ENCODE measurements around the gene CDC6. TPM values are rescaled to one million over a fixed set of nuclear protein-coding genes. Genes with fewer than 3 reads are reported as not detected.
A peak's percentile ranks its signal among the peaks of the same experiment; 100 is the strongest.

CDC6 gene
- total RNA-seq, 6 experiments from 2014 or later: 16.9 to 36.0 (median 31.5) TPM

DNA sequence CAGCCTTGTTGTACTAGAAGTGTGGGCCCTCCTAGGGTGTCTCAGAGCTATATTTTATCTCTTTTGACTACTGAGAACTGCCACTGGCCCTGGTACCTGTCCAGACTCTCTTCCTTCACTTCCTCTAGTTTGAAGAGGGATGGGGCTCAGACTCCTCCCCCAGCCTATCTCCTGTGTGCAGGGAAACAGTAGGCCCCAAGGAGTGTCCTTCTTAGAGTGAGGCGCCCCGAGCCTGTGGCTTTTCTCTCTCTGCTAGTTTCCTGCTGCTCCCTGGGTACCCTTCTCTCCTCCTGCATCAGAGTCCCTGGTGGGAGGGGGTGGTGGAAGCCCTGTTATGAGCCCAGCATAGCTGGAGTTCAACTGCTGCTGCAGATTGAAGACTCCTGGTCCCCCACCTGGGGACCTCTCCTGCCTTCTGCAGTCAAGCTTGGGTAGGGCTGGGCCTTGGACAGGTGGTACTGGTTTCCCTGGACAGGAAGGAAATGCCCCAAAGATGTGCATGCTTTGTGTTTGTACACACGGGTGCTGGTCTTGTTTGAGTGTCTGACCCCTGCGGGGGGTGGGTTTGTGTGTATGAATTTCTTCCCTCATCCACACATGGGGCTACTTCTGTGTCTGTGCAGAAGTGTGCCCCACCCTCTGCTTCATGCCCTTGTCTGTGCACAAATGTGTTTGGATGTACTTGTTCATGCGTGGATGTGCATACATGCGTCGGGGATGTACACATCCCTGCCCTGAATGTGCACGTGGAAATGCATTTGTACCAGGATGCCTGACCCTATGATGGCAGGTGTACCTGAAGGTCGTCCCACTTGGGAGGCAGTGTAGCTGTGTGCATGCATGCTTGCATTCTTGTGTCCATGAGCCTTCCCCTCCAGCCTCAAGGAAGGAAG is 28.2 kb downstream of the CDC6 start:
- Mint-ChIP-seq H3K4me1 (ENCODE audit: low read depth) (peaks cover 25% of the 10 kb centered on the region), H3K27me3 (ENCODE audit: insufficient read depth) (no peaks in the 10 kb centered on the region; the same call in none of the 2 replicates), H3K36me3 (ENCODE audit: low read depth) (0 out of 2 replicates have a peak, but pooled peaks cover 8% of the 10 kb centered on the region), H3K9me3 (no peaks in the 10 kb centered on the region), H3K4me3 (peak overlapping the region; percentile 67; the same call in 1 of the 2 replicates), H3K27ac (peak overlapping the region; percentile 98)
- no peak for DNase-seq
- TF ChIP-seq, protein P1, sequence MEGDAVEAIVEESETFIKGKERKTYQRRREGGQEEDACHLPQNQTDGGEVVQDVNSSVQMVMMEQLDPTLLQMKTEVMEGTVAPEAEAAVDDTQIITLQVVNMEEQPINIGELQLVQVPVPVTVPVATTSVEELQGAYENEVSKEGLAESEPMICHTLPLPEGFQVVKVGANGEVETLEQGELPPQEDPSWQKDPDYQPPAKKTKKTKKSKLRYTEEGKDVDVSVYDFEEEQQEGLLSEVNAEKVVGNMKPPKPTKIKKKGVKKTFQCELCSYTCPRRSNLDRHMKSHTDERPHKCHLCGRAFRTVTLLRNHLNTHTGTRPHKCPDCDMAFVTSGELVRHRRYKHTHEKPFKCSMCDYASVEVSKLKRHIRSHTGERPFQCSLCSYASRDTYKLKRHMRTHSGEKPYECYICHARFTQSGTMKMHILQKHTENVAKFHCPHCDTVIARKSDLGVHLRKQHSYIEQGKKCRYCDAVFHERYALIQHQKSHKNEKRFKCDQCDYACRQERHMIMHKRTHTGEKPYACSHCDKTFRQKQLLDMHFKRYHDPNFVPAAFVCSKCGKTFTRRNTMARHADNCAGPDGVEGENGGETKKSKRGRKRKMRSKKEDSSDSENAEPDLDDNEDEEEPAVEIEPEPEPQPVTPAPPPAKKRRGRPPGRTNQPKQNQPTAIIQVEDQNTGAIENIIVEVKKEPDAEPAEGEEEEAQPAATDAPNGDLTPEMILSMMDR (IDR thresholded peaks at IDR 0.05): no peak; the same call in 1 of the 2 replicates

DNA sequence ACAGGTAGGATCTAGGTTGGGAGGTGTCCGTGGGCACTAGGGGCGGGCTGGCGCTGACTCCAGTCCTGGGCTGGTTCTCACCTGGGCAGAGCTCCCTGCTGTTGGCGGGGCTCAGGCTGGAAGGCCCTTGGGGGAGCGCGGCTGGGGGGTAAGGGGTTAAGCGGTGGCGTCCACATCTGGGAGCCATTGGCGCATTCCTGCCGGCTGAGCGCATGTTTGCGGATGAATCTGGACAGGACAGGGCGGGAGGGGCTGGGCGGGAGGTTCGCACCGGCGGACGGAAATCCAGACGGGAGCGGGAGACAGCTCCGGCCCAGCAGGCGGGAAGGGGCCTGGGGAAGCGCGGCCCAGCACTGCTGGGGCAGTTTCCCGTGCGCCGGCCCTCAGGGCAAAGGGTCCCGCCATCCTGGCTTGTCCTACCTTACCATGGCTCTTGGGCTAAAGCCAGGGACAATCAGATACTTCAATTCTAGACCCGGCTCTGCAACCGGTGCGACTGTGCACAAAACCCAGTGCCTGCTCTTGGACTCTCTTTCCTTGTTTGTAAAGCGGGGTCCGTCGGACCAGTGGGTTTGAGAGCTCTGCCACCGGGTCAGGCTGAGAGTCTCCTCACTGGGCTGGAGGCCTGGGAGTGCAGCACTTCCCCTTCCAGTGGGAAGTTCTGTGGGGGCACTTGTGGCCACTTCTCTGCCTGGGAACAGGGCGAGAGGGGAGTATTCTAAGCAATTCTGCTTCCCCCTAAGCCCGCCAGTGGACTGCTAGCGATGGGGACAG is 29.1 kb downstream of the CDC6 start:
- DNase-seq: peak; percentile 69
- Mint-ChIP-seq H3K4me1 (ENCODE audit: low read depth) (peaks cover 33% of the 10 kb centered on the region), H3K36me3 (ENCODE audit: low read depth) (0 out of 2 replicates have a peak, but pooled peaks cover 8% of the 10 kb centered on the region), H3K27me3 (ENCODE audit: insufficient read depth) (no peaks in the 10 kb centered on the region; the same call in 1 of the 2 replicates), H3K9me3 (no peaks in the 10 kb centered on the region), H3K27ac (peak overlapping the region; percentile 98), H3K4me3 (peak overlapping the region; percentile 98)
- TF ChIP-seq, protein P1 (IDR thresholded peaks at IDR 0.05): peak; percentile 11; the same call in 1 of the 2 replicates

DNA sequence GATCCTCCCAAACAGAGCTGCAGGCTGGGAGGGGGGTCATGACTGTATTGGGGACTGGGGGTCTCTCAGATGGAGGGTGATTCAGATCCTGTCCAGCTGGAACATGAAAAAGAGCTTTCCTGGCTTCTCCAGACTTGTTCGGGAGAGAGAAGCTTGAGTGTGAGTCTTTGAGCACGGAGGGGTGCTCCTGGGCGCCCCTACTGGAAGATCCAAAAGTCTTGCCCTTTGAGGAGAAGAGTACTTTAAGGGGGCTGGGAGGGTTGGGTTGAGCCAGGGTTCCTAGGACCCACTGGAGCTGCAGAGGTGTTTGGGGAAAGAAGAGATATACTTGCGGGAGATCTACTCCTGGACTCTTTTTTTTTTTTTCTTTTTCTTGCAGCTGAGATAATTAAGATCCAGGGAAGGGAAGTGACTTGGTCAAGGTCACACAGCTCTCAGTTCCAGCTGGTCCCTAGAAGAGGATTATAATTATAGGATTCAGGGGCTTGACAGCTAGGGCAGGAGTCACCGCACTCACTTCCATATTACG is 29.7 kb downstream of the CDC6 start:
- no peaks in the 10 kb centered on the region for H3K27me3 Mint-ChIP-seq (ENCODE audit: insufficient read depth)
- peaks cover 40% of the 10 kb centered on the region for H3K4me1 Mint-ChIP-seq (ENCODE audit: low read depth)
- DNase-seq: peak; percentile 72
- H3K4me3 Mint-ChIP-seq: peak overlapping the region; percentile 98
- peak overlapping the region; percentile 98 for H3K27ac Mint-ChIP-seq
- H3K36me3 Mint-ChIP-seq (ENCODE audit: low read depth): 0 out of 2 replicates have a peak, but pooled peaks cover 8% of the 10 kb centered on the region
- no peaks in the 10 kb centered on the region for H3K9me3 Mint-ChIP-seq
- TF ChIP-seq, protein P1 (IDR thresholded peaks at IDR 0.05): peak; percentile 78

DNA sequence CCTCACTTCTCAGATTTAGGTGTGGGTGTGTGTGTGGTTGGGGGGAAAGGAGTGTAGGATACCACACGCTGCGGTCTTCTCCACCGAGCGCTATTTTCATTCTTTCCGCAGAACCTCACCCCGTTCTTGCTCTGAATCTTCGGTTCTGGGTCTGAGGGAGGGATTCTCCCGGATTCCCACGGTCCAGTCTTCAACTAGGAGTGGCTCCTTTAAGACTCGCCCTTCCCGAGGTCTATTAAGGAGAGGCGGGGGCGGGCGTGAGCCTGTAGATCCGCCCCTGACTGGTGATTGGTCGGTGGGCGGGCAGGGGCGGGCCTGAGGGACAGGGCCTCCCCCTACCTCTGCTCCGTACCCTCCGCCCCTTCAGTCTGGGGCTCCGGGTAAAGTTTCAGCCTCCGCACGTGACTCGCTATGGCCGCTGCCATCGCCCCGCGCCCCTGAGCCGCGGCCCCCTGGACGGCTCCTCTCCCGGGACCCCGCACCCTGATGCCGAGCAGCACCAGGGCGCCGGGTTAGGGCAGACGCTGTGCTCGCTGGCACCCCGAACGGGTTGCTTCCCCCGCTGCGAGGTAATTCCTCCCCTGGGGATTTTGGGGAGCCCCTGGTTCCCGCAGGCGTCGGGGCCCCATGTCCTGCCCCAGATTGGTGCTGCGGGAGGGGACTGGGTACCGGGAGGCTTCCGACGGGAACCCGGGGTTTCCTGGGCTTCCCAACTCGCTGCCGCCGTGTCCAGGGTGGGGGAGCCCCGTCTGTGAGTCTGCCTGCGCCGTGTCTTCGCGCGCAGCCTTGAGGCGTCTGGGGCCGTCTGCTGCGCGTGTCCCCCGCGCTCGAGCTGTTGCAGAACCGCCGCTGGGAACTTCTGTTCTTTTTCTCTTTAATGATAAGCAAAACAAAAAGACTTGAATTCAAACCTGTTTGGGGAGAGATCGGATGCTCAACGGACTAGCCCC is 30.5 kb downstream of the CDC6 start:
- TF ChIP-seq, protein P1 (IDR thresholded peaks at IDR 0.05): no peak
- Mint-ChIP-seq H3K9me3 (no peaks in the 10 kb centered on the region), H3K27ac (peak overlapping the region; percentile 100), H3K4me1 (ENCODE audit: low read depth) (peaks cover 47% of the 10 kb centered on the region), H3K27me3 (ENCODE audit: insufficient read depth) (no peaks in the 10 kb centered on the region), H3K4me3 (peak overlapping the region; percentile 98), H3K36me3 (ENCODE audit: low read depth) (0 out of 2 replicates have a peak, but pooled peaks cover 8% of the 10 kb centered on the region)
- DNase-seq: peak; percentile 93
